ENCODE measurements around the gene HPN.

The HPN gene

GRCh38 chr19:35077411-35078223, 36.1 kb downstream of the HPN start:
- H3K27me3 ChIP-seq: no peaks in the 10 kb centered on the region
- DNase-seq: no peak
- H3K9me3 ChIP-seq: no peaks in the 10 kb centered on the region
- H3K4me1 ChIP-seq: no peaks in the 10 kb centered on the region
- no peak overlapping the region for H3K4me3 ChIP-seq (ENCODE audit: low read depth, low read length)
- H3K36me3 ChIP-seq: no peaks in the 10 kb centered on the region
- TF ChIP-seq CTCF (IDR thresholded peaks at IDR 0.05; ENCODE audit: low read depth, low read length): no peak

GRCh38 chr19:35079826-35080225, 38.3 kb downstream of the HPN start:
- Histone ChIP-seq H3K27me3 (no peaks in the 10 kb centered on the region), H3K9me3 (no peaks in the 10 kb centered on the region), H3K4me3 (ENCODE audit: low read depth, low read length) (no peak overlapping the region), H3K36me3 (no peaks in the 10 kb centered on the region), H3K4me1 (no peaks in the 10 kb centered on the region)
- no peak for DNase-seq
- TF ChIP-seq CTCF (IDR thresholded peaks at IDR 0.05; ENCODE audit: low read depth, low read length): no peak

GRCh38 chr19:35080613-35081170, 39.2 kb downstream of the HPN start:
- no peak for DNase-seq
- H3K4me3 ChIP-seq (ENCODE audit: low read depth, low read length): no peak overlapping the region
- TF ChIP-seq CTCF (IDR thresholded peaks at IDR 0.05; ENCODE audit: low read depth, low read length): no peak
- H3K36me3 ChIP-seq: no peaks in the 10 kb centered on the region
- no peaks in the 10 kb centered on the region for H3K27me3 ChIP-seq
- no peaks in the 10 kb centered on the region for H3K4me1 ChIP-seq
- no peaks in the 10 kb centered on the region for H3K9me3 ChIP-seq

- no peak for DNase-seq
- Histone ChIP-seq H3K9me3 (no peaks in the 10 kb centered on the region), H3K4me3 (ENCODE audit: low read depth, low read length) (no peak overlapping the region), H3K4me1 (no peaks in the 10 kb centered on the region), H3K36me3 (no peaks in the 10 kb centered on the region), H3K27me3 (no peaks in the 10 kb centered on the region)
- no peak for TF ChIP-seq CTCF (IDR thresholded peaks at IDR 0.05; ENCODE audit: low read depth, low read length)
These were observed 39.7 kb downstream of the HPN start for GRCh38 chr19:35081201-35081600.

- TF ChIP-seq CTCF (IDR thresholded peaks at IDR 0.05; ENCODE audit: low read depth, low read length): no peak
- Histone ChIP-seq H3K4me3 (ENCODE audit: low read depth, low read length) (no peak overlapping the region), H3K36me3 (no peaks in the 10 kb centered on the region), H3K4me1 (no peaks in the 10 kb centered on the region), H3K9me3 (no peaks in the 10 kb centered on the region), H3K27me3 (no peaks in the 10 kb centered on the region)
- no peak for DNase-seq
These were observed 42.4 kb downstream of the HPN start for GRCh38 chr19:35083691-35084508.

GRCh38 chr19:35084509-35084762, 42.9 kb downstream of the HPN start:
- DNase-seq: no peak
- Histone ChIP-seq H3K9me3 (no peaks in the 10 kb centered on the region), H3K4me1 (no peaks in the 10 kb centered on the region), H3K27me3 (no peaks in the 10 kb centered on the region), H3K36me3 (no peaks in the 10 kb centered on the region), H3K4me3 (ENCODE audit: low read depth, low read length) (no peak overlapping the region)
- no peak for TF ChIP-seq CTCF (IDR thresholded peaks at IDR 0.05; ENCODE audit: low read depth, low read length)

Measured in BE2C (cell line).